Measurements from ENCODE around the gene DUSP18. TPM values are rescaled to one million over a fixed set of nuclear protein-coding genes. Genes with fewer than 3 reads are reported as not detected.
"Not testable (repeated sequence)": the region's sequence is repeated elsewhere in the genome, so short reads cannot be mapped to it uniquely, and the experiment has no call there.

DUSP18 gene
- total and polyA plus RNA-seq, 2 donors (not counting 1 experiment from before 2014, with no cell fraction given), result 7.4 to 10.8 TPM

- Histone ChIP-seq H3K4me3 (replicated peaks in 1 of 4; ENCODE audit: control extremely low read depth in 1 of 4, insufficient read depth in 1 of 4, low read depth in 3 of 4, low read length in 4 of 4) (no peak overlapping the region), H3K9ac (ENCODE audit: insufficient read depth, low read length) (no peak overlapping the region), H3K27ac (ENCODE audit: insufficient read depth, low read length) (no peak overlapping the region), H2AFZ (ENCODE audit: low read length) (no peak overlapping the region), H3K9me3 (ENCODE audit: control insufficient read depth, insufficient read depth, low read depth, low read length) (no peaks in the 10 kb centered on the region), H3K4me1 (ENCODE audit: control insufficient read depth, extremely low read depth, insufficient read depth, low read length) (no peaks in the 10 kb centered on the region), H3K79me2 (ENCODE audit: control insufficient read depth, insufficient read depth, low read length) (no peaks in the 10 kb centered on the region), H3K36me3 (ENCODE audit: control insufficient read depth, insufficient read depth, low read length) (no peaks in the 10 kb centered on the region), H3K27me3 (ENCODE audit: control insufficient read depth, insufficient read depth, low read length) (no peaks in the 10 kb centered on the region), H4K20me1 (ENCODE audit: control insufficient read depth, extremely low read depth, insufficient read depth, low read length) (no peaks in the 10 kb centered on the region), H3K4me2 (ENCODE audit: extremely low read depth, insufficient read depth, low read length) (no peak overlapping the region)
- TF ChIP-seq CTCF (conservative IDR thresholded peaks at IDR 0.05 in 1 of 2, IDR thresholded peaks at IDR 0.05 in 1 of 2; ENCODE audit: low read depth in 1 of 2, low read length in 2 of 2) (no peak), EZH2 (IDR thresholded peaks at IDR 0.05; ENCODE audit: low read length, missing control alignments) (no peak)
- DNase-seq (ENCODE audit: low read depth in 2 of 2), result no peak
These were observed 40.2 kb downstream of the DUSP18 start for GRCh38 chr22:30627471-30627870.

- no peak overlapping the region for H2AFZ ChIP-seq (ENCODE audit: low read length)
- no peaks in the 10 kb centered on the region for H3K27me3 ChIP-seq (ENCODE audit: control insufficient read depth, insufficient read depth, low read length)
- no peak overlapping the region for H3K4me2 ChIP-seq (ENCODE audit: extremely low read depth, insufficient read depth, low read length)
- no peaks in the 10 kb centered on the region for H3K9me3 ChIP-seq (ENCODE audit: control insufficient read depth, insufficient read depth, low read depth, low read length)
- no peaks in the 10 kb centered on the region for H3K79me2 ChIP-seq (ENCODE audit: control insufficient read depth, insufficient read depth, low read length)
- H3K4me3 ChIP-seq (replicated peaks in 1 of 4; ENCODE audit: control extremely low read depth in 1 of 4, insufficient read depth in 1 of 4, low read depth in 3 of 4, low read length in 4 of 4), result no peak overlapping the region
- TF ChIP-seq CTCF (conservative IDR thresholded peaks at IDR 0.05 in 1 of 2, IDR thresholded peaks at IDR 0.05 in 1 of 2; ENCODE audit: low read depth in 1 of 2, low read length in 2 of 2) (no peak), EZH2 (IDR thresholded peaks at IDR 0.05; ENCODE audit: low read length, missing control alignments) (no peak)
- DNase-seq (ENCODE audit: low read depth in 2 of 2), result no peak
- H3K27ac ChIP-seq (ENCODE audit: insufficient read depth, low read length), result no peak overlapping the region
- H3K9ac ChIP-seq (ENCODE audit: insufficient read depth, low read length), result no peak overlapping the region
- no peaks in the 10 kb centered on the region for H3K4me1 ChIP-seq (ENCODE audit: control insufficient read depth, extremely low read depth, insufficient read depth, low read length)
- H4K20me1 ChIP-seq (ENCODE audit: control insufficient read depth, extremely low read depth, insufficient read depth, low read length), result no peaks in the 10 kb centered on the region
- no peaks in the 10 kb centered on the region for H3K36me3 ChIP-seq (ENCODE audit: control insufficient read depth, insufficient read depth, low read length)
These were observed 41.3 kb downstream of the DUSP18 start for GRCh38 chr22:30626413-30626812.

GRCh38 chr22:30619909-30620308 lies 47.8 kb downstream of the DUSP18 start:
- not testable (repeated sequence) for DNase-seq (ENCODE audit: low read depth in 2 of 2); H2AFZ ChIP-seq (ENCODE audit: low read length); H3K4me3 ChIP-seq (replicated peaks in 1 of 4; ENCODE audit: control extremely low read depth in 1 of 4, insufficient read depth in 1 of 4, low read depth in 3 of 4, low read length in 4 of 4); H3K36me3 ChIP-seq (ENCODE audit: control insufficient read depth, insufficient read depth, low read length); H3K4me2 ChIP-seq (ENCODE audit: extremely low read depth, insufficient read depth, low read length); H3K4me1 ChIP-seq (ENCODE audit: control insufficient read depth, extremely low read depth, insufficient read depth, low read length); H4K20me1 ChIP-seq (ENCODE audit: control insufficient read depth, extremely low read depth, insufficient read depth, low read length); H3K27me3 ChIP-seq (ENCODE audit: control insufficient read depth, insufficient read depth, low read length); H3K9me3 ChIP-seq (ENCODE audit: control insufficient read depth, insufficient read depth, low read depth, low read length); H3K9ac ChIP-seq (ENCODE audit: insufficient read depth, low read length); H3K79me2 ChIP-seq (ENCODE audit: control insufficient read depth, insufficient read depth, low read length); H3K27ac ChIP-seq (ENCODE audit: insufficient read depth, low read length)
